ENCODE measurements around the gene AWAT2. TPM values are rescaled to one million over a fixed set of nuclear protein-coding genes. Genes with fewer than 3 reads are reported as not detected.

AWAT2 gene
- total RNA-seq, 2 donors from 2014 or later, result 0.30 TPM; not detected in 1

Other genes with a start within 250 kb of the AWAT2 start
- not detected for gene OTUD6A, start 12.5 kb upstream of the AWAT2 start, total RNA-seq
- gene IGBP1, start 83.5 kb upstream of the AWAT2 start, total RNA-seq, result 10 to 100 TPM; 54.1 to 69.2 TPM
- not detected for gene DGAT2L6, start 127.5 kb upstream of the AWAT2 start, total RNA-seq
- gene AWAT1, start 184.7 kb upstream of the AWAT2 start, total RNA-seq, result under 1 TPM in 1 of 2 donors, not detected in 1; 0.27 TPM
- gene P2RY4, start 210.3 kb upstream of the AWAT2 start, total RNA-seq, result under 1 TPM; 0.14 to 0.31 TPM
- not detected for gene ARR3, start 218.4 kb upstream of the AWAT2 start, total RNA-seq
- gene RAB41, start 232.2 kb upstream of the AWAT2 start, total RNA-seq, result not detected
- gene PDZD11, start 240.0 kb upstream of the AWAT2 start, total RNA-seq, result 10 to 100 TPM; 22.3 to 41.1 TPM
- gene KIF4A, start 240.2 kb upstream of the AWAT2 start, total RNA-seq, result 10 to 100 TPM; 28.0 to 38.0 TPM